Stimulated activated memory B cell treated with anti-CD40 and anti-IgM and Interleukin-4, amounts not matched to agents 10 μg/mL and 1 μg/mL and 100 μg/mL, for 72 hours (primary cell): ENCODE data around the gene FRS2.

Experiments used
- ATAC-seq: fragments of 150-1000 bp; cut with Tn5 transposase; 2 replicates; pipeline ENCODE4 v1.10.0; 2021
- H3K27ac Mint-ChIP-seq: one replicate; pipeline ENCODE4 v1.8.0; 2022; ENCODE audit warnings: mild to moderate bottlenecking, mixed read lengths
- H3K27me3 Mint-ChIP-seq: one replicate; pipeline ENCODE4 v1.8.0; 2022; ENCODE audit warnings: mixed read lengths
- H3K36me3 Mint-ChIP-seq: one replicate; pipeline ENCODE4 v1.8.0; 2022; ENCODE audit warnings: mixed read lengths
- H3K4me1 Mint-ChIP-seq: one replicate; pipeline ENCODE4 v1.8.0; 2022; ENCODE audit warnings: mixed read lengths
- H3K4me3 Mint-ChIP-seq: one replicate; pipeline ENCODE4 v1.8.0; 2022; ENCODE audit warnings: mild to moderate bottlenecking, moderate library complexity, mixed read lengths
- H3K9me3 Mint-ChIP-seq: one replicate; pipeline ENCODE4 v1.8.0; 2022; ENCODE audit warnings: mixed read lengths

FRS2 gene

DNA sequence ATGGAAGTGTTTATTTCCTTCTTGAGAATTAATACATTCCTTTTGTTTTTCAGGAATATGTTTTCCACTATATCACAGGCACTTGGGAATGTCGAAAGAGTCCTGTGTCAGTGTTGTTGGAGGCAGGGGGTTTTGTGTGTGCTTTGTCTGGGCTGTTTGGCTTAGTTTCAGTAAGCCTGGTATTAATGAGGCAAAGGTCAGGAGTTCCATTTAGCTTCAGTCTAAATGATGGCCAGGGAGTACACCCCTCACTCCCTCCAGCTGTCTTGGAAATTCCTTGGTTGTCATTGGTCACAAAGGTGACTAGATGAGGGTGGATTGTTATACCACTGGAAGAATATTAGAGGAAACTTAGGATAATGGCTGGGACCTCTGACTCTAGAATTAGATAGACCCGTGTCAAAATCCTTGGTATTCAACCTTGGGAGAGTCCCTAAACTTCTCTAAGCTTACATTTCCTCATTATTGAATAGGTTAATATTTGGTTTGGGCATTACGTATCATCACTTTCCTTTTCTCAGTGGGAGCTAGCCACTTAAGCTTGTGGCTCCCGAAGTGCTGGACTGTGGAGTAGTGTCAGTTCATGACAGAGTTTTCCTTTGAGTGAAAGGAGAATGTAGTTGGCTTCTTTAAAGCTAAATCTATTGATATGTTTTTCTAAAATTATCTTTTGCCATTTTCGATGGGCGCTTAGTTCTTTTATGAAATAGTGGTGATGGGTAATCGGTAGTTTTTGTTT, 5.2 kb downstream of the FRS2 start:
- Mint-ChIP-seq H3K9me3 (no peaks in the 10 kb centered on the region), H3K27me3 (no peaks in the 10 kb centered on the region), H3K4me3 (no peak overlapping the region), H3K4me1 (peaks cover 67% of the 10 kb centered on the region), H3K36me3 (peaks cover 19% of the 10 kb centered on the region), H3K27ac (no peak overlapping the region)
- no peak for ATAC-seq

GRCh38 chr12:69476276-69477017, 6.3 kb downstream of the FRS2 start:
- peaks cover 64% of the 10 kb centered on the region for H3K4me1 Mint-ChIP-seq
- no peak overlapping the region for H3K27ac Mint-ChIP-seq
- H3K36me3 Mint-ChIP-seq = peaks cover 19% of the 10 kb centered on the region
- no peak for ATAC-seq
- H3K27me3 Mint-ChIP-seq = no peaks in the 10 kb centered on the region
- H3K4me3 Mint-ChIP-seq = no peak overlapping the region
- H3K9me3 Mint-ChIP-seq = no peaks in the 10 kb centered on the region

GRCh38 chr12:69479675-69480074, 9.5 kb downstream of the FRS2 start:
- no peak for ATAC-seq
- H3K9me3 Mint-ChIP-seq = no peaks in the 10 kb centered on the region
- H3K4me3 Mint-ChIP-seq = no peak overlapping the region
- H3K4me1 Mint-ChIP-seq = peaks cover 47% of the 10 kb centered on the region
- peaks cover 16% of the 10 kb centered on the region for H3K36me3 Mint-ChIP-seq
- no peak overlapping the region for H3K27ac Mint-ChIP-seq
- H3K27me3 Mint-ChIP-seq = no peaks in the 10 kb centered on the region

DNA sequence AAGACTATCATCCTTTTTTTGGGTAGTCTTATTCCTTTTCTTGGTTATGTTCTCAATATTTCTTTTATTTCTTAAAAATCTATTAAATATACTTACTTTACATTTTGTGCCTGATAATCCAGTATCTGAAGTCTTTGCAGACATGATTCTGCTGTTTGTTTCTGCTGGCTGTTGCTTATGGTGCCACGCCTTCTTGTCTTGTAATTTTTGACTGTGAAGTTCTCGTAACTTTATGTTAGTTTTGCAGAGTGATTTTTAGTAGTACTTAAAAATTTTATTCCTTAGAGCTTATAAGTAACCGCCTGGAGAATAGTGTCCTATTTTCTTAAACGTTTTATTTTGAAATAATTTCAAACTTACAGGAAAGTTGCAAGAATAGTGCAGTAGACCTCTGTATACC, 10.5 kb downstream of the FRS2 start:
- H3K27ac Mint-ChIP-seq = no peak overlapping the region
- no peaks in the 10 kb centered on the region for H3K27me3 Mint-ChIP-seq
- peaks cover 17% of the 10 kb centered on the region for H3K36me3 Mint-ChIP-seq
- H3K9me3 Mint-ChIP-seq = no peaks in the 10 kb centered on the region
- ATAC-seq = no peak
- H3K4me3 Mint-ChIP-seq = no peak overlapping the region
- H3K4me1 Mint-ChIP-seq = peaks cover 37% of the 10 kb centered on the region

GRCh38 chr12:69481133-69481532, 10.9 kb downstream of the FRS2 start:
- no peaks in the 10 kb centered on the region for H3K9me3 Mint-ChIP-seq
- no peak for ATAC-seq

GRCh38 chr12:69483700-69484099, 13.5 kb downstream of the FRS2 start:
- Mint-ChIP-seq H3K36me3 (peaks cover 38% of the 10 kb centered on the region), H3K9me3 (peaks cover 4% of the 10 kb centered on the region), H3K27me3 (no peaks in the 10 kb centered on the region), H3K27ac (no peak overlapping the region), H3K4me3 (no peak overlapping the region), H3K4me1 (peaks cover 36% of the 10 kb centered on the region)
- no peak for ATAC-seq

More at GRCh38 chr12:69481133-69481532, 10.9 kb downstream of the FRS2 start:
- Mint-ChIP-seq H3K4me1 (peaks cover 33% of the 10 kb centered on the region), H3K4me3 (no peak overlapping the region), H3K27me3 (no peaks in the 10 kb centered on the region), H3K27ac (no peak overlapping the region), H3K36me3 (peaks cover 17% of the 10 kb centered on the region)

GRCh38 chr12:69484428-69484827, 14.2 kb downstream of the FRS2 start:
- Mint-ChIP-seq H3K27ac (no peak overlapping the region), H3K36me3 (peaks cover 38% of the 10 kb centered on the region), H3K9me3 (peaks cover 4% of the 10 kb centered on the region), H3K4me1 (peaks cover 36% of the 10 kb centered on the region), H3K27me3 (no peaks in the 10 kb centered on the region), H3K4me3 (no peak overlapping the region)
- ATAC-seq = no peak

DNA sequence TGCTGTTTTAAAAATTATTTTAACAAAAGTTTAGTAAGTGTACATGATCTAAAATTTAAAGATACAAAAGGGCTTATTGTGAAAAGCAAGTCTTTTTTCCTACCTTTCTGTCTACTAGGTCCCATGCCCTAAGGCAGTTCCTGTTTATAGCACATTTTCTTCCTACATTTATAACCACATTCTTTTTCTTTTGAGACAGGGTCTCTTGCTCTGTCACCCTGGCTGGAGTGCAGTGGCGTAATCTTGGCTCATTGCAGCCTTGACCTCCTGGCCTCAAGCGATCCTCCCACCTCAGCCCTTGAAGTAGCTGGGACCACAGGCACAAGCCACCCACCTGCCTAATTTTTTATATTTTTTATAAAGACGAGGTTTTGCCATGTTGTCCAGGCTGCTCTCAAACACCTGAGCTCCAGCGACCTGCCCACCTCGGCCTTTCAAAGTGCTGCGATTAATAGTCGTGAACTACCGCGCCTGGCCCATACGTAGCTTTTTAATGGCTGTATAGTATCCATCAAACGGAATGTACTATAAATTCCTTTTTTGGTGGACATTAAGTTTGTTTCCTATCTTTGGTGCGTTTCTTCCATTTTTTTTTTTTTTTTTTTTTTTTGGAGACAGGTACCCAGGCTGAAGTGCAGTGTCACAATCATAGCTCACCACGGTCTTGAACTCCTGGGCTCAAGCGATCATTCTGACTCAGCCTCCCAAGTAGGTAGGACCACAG, 20.9 kb downstream of the FRS2 start:
- no peaks in the 10 kb centered on the region for H3K27me3 Mint-ChIP-seq
- no peak overlapping the region for H3K4me3 Mint-ChIP-seq
- H3K36me3 Mint-ChIP-seq = peaks cover 30% of the 10 kb centered on the region
- H3K9me3 Mint-ChIP-seq = peaks cover 4% of the 10 kb centered on the region
- no peak for ATAC-seq
- peaks cover 27% of the 10 kb centered on the region for H3K4me1 Mint-ChIP-seq
- no peak overlapping the region for H3K27ac Mint-ChIP-seq

GRCh38 chr12:69492739-69493138, 22.6 kb downstream of the FRS2 start:
- H3K4me3 Mint-ChIP-seq = no peak overlapping the region
- H3K9me3 Mint-ChIP-seq = peaks cover under 1% of the 10 kb centered on the region
- peaks cover 14% of the 10 kb centered on the region for H3K36me3 Mint-ChIP-seq
- no peak overlapping the region for H3K27ac Mint-ChIP-seq
- ATAC-seq = no peak
- peaks cover 32% of the 10 kb centered on the region for H3K4me1 Mint-ChIP-seq
- H3K27me3 Mint-ChIP-seq = no peaks in the 10 kb centered on the region

- Mint-ChIP-seq H3K27me3 (no peaks in the 10 kb centered on the region), H3K27ac (no peak overlapping the region), H3K9me3 (no peaks in the 10 kb centered on the region), H3K4me3 (no peak overlapping the region), H3K4me1 (peaks cover 48% of the 10 kb centered on the region), H3K36me3 (peaks cover 9% of the 10 kb centered on the region)
- no peak for ATAC-seq
Measured at GRCh38 chr12:69495071-69495470, 24.9 kb downstream of the FRS2 start.

GRCh38 chr12:69497308-69498026, 27.3 kb downstream of the FRS2 start:
- H3K27ac Mint-ChIP-seq = peak overlapping the region; percentile 93
- peaks cover 63% of the 10 kb centered on the region for H3K4me1 Mint-ChIP-seq
- no peaks in the 10 kb centered on the region for H3K9me3 Mint-ChIP-seq
- ATAC-seq = peak; percentile 90
- H3K27me3 Mint-ChIP-seq = no peaks in the 10 kb centered on the region
- peak overlapping the region; percentile 76 for H3K4me3 Mint-ChIP-seq
- H3K36me3 Mint-ChIP-seq = peaks cover 3% of the 10 kb centered on the region

- no peaks in the 10 kb centered on the region for H3K9me3 Mint-ChIP-seq
- no peak overlapping the region for H3K4me3 Mint-ChIP-seq
- no peak overlapping the region for H3K27ac Mint-ChIP-seq
- no peak for ATAC-seq
- H3K36me3 Mint-ChIP-seq = peaks cover 7% of the 10 kb centered on the region
- H3K4me1 Mint-ChIP-seq = peaks cover 77% of the 10 kb centered on the region
- no peaks in the 10 kb centered on the region for H3K27me3 Mint-ChIP-seq
Measured at GRCh38 chr12:69500631-69501030, 30.4 kb downstream of the FRS2 start.

DNA sequence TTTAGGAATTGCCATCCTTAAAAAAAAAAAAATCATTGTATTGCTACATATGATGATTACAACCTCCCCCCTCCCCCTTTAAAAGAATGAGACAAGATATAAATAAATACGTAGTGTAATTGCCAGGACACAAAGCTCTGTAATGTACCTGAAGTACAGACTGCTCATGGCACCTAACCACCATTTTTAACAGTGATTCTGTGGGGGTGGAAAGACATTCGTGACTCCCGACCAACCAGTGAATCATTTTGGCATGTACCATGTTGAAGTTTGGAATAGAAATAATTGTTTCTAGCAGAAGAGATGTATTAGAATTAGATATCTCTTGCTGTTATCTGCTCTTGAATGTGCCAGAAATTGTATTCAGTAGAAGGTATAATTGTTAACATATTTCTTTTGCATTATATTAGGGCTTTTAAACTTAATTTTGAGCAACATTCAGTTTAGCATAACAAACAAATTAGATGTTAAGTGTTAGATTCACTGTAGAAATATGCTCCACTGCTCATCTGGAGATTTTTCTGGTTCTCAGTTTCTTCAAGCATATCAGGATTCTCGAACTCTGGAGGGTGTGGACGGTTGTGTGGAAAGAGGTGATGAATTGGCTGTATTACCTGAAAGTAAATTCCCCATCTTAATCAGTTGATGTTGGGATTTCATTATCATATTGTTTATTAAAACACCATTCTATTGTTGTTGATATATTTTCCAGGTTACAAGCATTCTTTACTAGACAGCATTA, 31.1 kb downstream of the FRS2 start:
- H3K4me1 Mint-ChIP-seq = peaks cover 84% of the 10 kb centered on the region
- peaks cover 8% of the 10 kb centered on the region for H3K36me3 Mint-ChIP-seq
- H3K27ac Mint-ChIP-seq = no peak overlapping the region
- no peaks in the 10 kb centered on the region for H3K9me3 Mint-ChIP-seq
- no peak for ATAC-seq
- no peak overlapping the region for H3K4me3 Mint-ChIP-seq
- no peaks in the 10 kb centered on the region for H3K27me3 Mint-ChIP-seq

- H3K4me1 Mint-ChIP-seq = peaks cover 81% of the 10 kb centered on the region
- no peak overlapping the region for H3K4me3 Mint-ChIP-seq
- no peaks in the 10 kb centered on the region for H3K9me3 Mint-ChIP-seq
- peaks cover 13% of the 10 kb centered on the region for H3K36me3 Mint-ChIP-seq
- no peak overlapping the region for H3K27ac Mint-ChIP-seq
- H3K27me3 Mint-ChIP-seq = no peaks in the 10 kb centered on the region
- no peak for ATAC-seq
Measured at GRCh38 chr12:69502345-69503081, 32.3 kb downstream of the FRS2 start.
